ENCODE data around the gene ADAMTS12.

DNA sequence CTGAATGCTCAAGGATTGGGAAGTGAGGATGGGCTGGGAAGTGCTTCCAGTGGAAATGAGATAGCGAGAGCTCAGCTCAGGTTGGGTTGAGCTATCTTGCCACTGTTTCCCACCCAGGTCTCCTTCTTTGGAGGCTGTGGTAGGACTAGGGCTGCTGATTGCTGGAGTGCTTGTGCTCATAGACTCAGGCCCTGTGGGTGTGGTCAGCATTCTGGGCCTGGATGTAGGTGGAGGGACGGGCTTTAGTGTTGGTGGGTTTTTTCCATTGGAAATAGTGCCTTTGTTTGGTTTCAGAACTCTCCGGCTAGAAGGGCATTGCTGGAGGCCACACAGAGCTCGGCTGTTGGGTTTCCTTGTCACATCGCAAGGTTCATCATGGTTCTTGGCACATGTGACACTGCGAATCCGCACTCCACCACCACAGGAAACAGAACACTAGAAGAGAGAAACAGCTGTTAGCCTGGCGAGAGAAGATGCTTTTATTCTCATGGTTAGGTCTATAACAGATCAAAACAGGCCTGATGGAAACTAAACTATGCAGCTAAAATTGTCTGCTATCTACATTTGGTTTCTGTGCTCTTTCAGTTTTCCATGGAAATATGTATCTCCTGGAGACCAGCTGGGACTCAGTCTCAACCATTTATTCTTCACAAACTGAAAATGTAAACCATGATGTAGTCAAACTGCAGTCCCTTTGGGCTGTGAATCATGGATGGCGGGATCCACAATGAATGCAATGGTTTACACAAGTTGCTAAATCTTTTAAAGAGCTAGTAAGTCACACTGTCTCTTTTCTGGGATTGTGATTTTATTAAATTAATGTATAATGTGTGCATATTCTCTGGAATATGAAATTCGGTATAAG, 314.8 kb downstream of the ADAMTS12 start:
- TF ChIP-seq, protein P1, sequence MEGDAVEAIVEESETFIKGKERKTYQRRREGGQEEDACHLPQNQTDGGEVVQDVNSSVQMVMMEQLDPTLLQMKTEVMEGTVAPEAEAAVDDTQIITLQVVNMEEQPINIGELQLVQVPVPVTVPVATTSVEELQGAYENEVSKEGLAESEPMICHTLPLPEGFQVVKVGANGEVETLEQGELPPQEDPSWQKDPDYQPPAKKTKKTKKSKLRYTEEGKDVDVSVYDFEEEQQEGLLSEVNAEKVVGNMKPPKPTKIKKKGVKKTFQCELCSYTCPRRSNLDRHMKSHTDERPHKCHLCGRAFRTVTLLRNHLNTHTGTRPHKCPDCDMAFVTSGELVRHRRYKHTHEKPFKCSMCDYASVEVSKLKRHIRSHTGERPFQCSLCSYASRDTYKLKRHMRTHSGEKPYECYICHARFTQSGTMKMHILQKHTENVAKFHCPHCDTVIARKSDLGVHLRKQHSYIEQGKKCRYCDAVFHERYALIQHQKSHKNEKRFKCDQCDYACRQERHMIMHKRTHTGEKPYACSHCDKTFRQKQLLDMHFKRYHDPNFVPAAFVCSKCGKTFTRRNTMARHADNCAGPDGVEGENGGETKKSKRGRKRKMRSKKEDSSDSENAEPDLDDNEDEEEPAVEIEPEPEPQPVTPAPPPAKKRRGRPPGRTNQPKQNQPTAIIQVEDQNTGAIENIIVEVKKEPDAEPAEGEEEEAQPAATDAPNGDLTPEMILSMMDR (IDR thresholded peaks at IDR 0.05): no peak
- TF ChIP-seq EP300 (IDR thresholded peaks at IDR 0.05; ENCODE audit: low read depth): no peak
- TF ChIP-seq POLR2A (IDR thresholded peaks at IDR 0.05): no peak
- TF ChIP-seq POLR2AphosphoS5 (IDR thresholded peaks at IDR 0.05): no peak

All from transverse colon (tissue), 4 donors.